ENCODE measurements around the gene LRRC59.
"Not testable (repeated sequence)": the region's sequence is repeated elsewhere in the genome, so short reads cannot be mapped to it uniquely, and the experiment has no call there.

Gene LRRC59

DNA sequence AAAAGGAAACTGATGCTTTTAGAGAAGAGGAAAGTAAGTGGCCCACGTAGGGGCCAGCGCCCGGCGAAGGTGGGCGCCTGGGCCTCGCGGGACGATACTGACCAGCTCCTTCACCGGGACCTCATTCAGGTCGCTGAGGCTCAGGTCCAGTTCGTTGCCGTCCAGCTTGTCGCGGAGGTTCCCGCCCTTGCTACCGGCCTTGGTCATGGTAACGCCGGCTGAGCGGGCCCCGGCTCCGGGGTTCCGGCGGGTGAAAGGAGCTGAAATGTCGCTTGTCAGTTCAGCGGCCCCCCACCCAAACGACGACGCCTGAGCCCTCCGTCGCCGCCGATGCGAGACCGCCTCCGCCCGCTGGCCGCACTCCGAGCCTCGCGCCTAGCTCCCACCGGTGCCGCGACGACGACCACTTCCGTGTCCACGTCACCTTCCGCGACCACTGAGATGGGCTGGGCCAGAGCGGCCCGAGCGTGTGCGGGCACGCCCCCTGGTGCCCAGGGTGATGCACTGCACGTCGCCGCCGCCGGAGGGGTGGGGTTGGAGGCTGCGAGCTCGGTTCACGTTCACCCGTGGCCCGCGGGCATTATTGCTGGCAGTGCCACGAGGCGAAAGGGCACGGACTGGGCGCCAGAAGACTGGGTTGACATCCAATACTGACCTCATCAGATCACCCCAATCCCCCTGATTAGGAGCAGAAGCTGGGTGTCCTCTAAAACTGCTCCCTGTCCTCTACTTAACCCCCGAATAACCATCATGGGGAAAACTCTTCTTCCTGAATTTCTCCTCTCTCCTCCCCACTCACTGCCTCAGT is at the start of gene LRRC59:
LRRC59 (minus strand) TSS at position 413 of the 808 bp plus-strand sequence; CDS start at position 207, 206 bp downstream.
- peak; percentile 94 for DNase-seq

DNA sequence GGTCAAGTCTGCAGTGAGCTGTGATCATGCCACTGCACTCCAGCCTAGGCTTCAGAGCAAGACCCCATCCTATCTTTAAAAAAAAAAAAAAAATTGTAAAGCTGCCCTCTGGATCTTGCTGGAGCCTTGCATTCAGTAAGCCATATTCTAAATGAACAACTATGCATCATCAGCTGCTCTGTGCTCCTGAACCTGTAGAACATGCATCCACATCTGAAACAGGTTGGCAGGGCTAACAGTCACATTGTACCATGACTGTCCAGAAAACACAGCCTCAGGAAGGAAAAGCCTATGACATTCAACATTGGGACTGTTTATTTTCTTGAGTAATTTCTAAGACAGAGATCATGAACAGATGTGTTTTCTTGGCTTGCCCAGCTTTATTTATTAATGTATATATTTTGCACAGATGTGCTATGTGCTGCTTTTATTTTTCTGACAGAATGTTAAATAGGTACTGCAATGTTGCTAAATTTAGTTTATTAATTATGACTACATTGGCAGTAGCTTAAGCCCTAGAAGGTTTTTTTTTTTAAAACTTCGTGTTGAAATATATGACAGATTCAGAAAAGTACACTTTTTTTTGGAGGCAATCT is 48.5 kb upstream of the LRRC59 start:
- DNase-seq, result no peak

DNA sequence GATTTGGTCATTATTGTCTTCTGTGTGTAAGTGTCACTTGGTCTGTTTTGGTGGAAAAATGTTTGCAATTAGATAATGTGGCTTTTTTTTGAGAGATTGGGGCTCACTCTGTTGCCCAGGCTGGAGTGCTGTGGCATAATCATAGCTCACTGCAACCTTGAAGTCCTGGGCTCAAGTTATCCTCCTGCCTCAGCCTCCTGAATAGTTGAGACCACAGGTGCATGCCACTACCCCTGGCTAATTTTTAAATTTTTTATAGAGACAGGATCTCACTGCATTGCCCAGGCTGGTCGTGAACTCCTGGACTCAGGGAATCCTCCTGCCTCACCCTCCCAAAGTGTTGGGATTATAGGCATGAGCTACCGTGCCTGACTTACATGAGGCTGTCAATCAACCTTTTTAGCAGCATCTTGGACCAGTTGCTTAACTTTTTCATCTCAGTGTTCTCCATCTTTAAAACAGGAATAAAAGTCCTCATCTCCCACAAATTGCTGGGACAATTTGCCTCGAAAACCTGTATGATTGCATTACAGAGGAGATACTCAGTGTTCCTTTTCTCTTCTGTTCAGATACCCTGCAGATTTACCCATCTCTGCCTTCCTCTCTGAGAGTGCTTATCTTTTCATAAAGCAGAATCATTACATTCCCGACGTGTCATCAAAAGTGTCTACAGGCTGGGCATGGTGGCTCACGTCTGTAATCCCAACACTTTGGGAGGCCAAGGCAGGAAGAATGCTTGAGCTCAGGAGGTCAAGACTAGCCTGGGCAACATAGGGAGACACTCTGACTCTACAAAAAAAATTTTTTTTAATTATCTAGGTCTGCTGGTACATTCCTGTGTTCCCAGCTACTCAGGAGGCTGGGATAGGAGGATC is 47.8 kb upstream of the LRRC59 start:
- DNase-seq, result no peak

DNA sequence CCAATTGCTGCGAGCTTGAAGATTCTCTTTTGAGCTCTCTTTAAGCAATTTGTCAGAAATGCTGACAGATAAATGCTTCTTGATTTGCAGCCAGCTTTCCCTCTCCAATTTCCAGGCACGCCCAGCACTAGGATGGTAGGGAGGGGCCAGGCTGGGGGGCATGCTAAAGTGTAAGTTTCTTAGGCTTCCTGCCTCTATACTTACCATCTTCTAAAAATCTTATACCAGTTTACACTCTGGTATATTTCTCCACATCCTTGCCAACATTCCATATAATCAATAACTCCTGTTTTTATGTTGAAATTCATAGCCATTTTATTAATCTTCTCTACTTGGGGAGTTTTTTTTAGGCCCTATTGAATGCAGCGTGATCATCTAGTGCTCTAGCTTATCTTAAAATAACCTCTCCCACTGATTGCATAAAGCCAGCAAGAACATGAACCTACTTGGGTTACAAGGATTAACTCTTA is 46.2 kb upstream of the LRRC59 start:
- no peak for DNase-seq

DNA sequence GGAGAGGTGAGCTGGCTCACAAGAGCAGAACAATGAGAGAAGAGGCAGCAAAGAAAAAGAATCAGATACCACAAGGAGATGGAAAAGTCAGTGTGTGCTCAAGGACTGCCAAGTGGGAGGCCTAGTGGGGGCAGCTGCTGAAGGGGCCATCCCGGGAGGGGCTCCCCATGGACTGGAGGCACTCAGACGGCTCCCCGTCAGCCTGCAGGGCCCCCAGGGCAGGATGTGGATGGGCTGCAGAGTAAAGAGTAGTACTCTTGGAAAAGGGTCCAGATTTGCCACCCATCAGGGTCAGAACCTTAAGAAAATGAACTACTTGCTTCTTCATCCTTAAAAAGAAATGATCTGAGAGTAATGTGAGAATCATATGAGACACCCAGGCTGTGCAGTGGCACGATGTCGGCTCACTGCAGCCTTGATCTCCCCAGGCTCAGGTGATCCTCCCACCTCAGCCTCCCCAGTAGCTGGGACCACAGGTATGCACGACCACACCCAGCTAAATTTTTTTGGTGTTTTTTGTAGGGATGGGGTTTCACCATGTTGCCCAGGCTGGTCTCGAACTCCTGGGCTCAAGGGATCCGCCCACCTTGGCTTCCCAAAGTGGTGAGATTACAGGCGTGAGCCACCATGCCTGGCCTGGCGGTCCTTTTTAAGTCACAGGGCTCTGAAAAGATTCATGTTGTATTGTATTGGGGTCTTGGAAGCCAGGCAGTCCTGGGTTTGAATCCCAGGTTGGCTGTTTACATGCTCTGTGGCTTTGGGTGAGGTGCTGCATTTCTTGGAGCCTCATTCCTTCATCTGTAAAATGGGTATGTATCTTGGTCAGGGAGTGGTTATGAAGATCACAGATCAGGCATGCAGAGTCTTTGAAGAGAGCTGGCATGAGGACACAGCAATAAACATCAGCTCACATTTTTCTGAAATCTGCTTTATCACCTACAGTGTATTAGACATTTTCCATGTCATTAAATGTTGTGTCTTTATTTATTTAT is 43.8 kb upstream of the LRRC59 start:
- DNase-seq, result no peak

DNA sequence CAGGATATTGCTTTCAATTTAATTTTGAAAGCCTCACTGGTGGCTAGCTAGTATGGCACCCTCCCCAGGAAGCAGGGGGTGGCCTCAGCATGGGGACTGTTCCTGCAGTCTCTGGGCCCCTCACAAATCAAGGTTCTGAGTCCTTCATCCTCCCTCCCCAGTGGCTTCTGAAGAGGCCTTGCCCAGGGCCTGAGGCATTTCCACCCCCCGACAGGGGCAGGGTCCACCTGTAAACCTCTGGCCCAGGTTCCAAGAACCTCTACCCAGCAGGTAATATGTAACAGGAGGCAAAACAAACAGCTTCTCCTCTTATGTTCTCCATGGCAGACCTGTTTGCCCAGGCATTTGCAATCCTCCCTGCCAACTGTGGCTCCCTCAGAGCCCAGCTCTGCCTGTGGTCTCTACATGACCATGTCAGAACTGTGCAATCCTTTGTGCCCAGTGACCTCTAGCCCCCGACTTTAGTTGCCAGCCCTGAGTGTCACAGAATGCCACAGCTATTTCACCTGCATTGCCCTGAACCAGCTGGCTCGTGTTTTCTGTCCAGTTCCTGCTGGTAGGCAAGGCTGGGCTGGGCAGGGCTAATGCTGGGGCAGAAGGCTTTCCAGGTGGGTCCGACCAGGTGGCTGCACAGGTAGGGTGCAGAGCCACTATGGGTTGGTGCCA is 43.0 kb upstream of the LRRC59 start:
- no peak for DNase-seq

DNA sequence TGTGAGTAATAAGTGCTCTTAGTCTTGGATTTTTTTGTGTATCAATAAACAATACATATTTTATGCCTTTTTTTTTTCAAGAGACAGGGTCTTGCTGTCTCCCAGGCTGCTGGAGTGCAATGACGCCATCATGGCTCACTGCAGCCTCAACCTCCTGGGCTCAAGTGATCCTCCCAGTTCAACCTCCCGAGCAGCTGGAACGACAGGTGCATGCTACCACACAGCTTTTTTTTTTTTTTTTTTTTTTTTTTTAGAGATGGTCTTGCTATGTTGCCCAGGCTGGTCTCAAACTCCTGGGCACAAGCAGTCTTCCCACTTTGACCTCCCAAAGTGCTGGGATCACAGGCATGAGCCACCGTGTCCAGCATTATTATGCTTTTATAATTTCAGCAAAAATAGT is 41.7 kb upstream of the LRRC59 start:
- no peak for DNase-seq

DNA sequence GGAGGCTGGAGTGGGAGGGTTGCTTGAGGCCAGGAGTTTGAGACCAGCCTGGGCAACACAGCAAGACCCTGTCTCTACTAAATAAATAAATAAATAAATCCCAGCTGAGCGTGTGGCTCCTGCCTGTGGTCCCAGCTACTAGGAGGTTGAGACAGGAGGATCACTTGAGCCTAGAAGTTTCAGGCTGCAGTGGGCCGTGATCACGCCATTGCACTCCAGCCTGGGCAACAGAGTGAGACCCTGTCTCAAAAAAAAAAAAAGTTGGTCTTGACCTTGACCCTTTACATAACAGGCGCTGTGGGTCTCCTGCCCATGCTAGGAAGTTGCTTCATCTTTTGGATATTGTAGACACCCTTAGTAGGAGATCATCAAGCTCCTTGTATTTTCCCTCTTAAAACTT is 40.1 kb upstream of the LRRC59 start:
- DNase-seq, result no peak

DNA sequence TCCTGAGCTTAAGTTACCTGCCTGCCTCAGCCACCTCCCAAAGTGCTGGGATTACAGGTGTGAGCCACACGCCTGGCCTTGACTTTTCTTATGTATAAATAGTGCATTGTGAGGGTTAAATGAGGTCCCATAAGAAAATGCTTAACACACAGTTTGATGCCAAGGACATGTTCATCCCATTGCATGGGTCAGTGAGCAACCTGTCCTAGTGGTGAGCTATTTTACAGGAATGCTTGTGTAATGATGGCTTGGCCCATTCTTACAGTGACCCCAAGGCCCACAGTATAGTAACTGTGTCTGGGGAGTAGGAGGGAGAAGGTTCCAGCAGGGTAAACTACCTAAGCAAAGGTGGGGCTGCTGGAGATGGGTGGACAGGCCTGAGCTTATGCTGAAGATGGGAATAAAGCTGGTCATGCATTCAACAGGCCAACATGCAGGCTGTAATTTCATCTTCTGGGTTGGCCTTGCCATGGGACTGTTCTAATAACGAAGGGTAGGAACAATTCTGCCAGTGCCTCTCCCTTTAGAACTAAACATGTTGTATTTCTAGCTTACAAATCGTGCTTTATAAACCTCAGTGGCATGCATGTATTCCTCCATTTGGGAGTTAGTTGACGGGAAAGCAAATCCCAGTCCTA is 34.9 kb upstream of the LRRC59 start:
- no peak for DNase-seq

DNA sequence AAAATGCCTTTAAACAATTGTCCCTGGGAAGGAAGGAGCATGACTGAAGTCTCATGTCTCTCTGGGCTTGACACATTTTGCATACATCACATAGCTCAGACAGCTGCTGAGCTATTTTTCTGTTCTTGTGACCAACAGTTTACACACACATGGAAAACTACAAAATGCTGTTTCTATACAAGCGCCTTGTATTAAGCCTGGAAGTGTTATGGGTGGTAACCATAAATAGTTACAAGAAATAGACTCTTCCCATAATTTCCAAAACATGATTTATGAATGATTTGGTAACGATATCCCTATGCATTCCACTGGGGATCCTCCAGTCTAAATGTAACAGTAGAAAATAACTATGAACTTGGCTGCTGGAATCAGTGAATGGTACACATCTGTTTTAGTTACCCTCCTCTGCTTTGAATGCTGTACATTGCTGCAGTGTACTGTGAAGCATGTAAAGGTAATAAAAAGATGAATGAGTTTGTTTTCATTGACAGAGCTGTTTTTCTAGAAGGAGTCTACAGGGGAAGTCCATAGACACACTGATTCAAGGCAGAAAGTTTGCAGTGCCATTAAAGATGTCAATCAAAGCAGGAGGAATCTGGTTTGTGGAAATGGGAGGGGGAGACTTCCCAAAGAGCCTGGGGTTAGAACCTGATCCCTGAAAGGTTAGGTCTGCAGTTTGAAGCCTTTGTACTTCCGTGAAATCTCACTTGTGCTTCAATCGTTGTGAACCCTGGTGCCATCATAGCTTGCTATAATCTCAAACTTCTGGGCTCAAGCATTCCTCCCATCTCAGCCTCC is 33.7 kb upstream of the LRRC59 start:
- DNase-seq, result no peak

DNA sequence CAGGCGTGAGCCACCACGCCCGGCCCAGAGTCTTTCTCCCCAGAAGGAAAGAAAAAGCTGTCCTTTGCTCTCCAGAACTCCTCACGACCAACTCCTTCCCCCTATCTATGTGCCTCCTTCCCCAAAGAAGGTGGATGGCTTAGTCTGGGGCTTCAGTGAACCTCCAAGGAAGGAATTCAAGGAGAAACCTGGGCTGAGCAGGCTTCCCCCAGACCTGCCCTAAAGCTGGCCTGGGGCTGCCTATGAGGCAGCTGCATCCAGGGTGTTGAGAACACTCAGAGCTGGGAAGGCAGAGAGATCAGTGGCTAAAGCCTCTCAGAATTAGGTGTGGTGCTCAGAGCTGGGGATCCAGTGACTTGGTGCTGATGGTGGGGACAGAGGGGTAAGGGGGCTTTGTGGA is 32.5 kb upstream of the LRRC59 start:
- no peak for DNase-seq

DNA sequence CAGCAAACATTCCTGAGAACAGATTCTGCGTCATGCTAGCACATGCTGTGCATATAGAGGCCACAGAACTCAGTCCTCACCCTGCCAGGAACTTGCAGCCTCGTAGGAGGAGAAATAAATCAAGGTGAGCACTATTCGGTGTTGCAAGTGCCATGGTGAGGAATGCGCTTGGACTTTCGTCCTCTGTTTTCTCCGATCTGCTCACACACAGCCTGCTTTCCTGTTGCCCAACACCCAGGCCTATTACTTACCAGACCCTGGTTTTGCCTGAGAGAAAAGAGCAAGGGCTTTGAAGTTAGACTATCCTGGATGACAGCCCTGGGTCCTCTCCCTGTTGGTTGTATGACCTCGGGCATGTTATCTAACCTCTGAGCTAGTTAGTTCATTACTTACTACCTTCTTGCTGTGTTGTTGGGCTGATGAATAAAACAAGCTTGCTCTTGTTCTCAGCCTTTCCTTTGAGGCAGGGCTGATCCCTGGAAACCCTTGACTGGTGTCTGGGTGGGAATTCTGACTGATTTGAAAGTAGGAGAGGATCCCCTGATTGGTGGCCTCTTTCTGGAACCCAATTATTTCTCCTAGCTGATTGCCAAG is 31.6 kb upstream of the LRRC59 start:
- DNase-seq, result no peak

DNA sequence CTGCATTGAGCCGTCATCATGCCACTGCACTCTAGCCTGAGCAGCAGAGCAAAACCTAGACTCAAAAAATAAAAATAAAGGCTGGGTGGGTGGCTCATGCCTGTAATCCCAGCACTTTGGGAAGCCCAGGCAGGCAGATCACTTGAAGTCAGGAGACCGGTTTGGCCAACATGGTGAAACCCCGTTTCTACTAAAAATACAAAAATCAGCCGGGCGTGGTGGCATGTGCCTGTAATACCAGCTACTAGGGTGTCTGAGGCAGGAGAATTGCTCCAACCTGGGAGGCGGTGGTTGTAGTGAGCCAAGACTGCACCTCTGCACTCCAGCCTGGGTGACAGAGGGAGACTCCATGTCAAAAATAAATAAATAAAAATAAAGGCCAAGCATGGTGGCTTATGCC is 30.8 kb upstream of the LRRC59 start:
- not testable (repeated sequence) for DNase-seq

DNA sequence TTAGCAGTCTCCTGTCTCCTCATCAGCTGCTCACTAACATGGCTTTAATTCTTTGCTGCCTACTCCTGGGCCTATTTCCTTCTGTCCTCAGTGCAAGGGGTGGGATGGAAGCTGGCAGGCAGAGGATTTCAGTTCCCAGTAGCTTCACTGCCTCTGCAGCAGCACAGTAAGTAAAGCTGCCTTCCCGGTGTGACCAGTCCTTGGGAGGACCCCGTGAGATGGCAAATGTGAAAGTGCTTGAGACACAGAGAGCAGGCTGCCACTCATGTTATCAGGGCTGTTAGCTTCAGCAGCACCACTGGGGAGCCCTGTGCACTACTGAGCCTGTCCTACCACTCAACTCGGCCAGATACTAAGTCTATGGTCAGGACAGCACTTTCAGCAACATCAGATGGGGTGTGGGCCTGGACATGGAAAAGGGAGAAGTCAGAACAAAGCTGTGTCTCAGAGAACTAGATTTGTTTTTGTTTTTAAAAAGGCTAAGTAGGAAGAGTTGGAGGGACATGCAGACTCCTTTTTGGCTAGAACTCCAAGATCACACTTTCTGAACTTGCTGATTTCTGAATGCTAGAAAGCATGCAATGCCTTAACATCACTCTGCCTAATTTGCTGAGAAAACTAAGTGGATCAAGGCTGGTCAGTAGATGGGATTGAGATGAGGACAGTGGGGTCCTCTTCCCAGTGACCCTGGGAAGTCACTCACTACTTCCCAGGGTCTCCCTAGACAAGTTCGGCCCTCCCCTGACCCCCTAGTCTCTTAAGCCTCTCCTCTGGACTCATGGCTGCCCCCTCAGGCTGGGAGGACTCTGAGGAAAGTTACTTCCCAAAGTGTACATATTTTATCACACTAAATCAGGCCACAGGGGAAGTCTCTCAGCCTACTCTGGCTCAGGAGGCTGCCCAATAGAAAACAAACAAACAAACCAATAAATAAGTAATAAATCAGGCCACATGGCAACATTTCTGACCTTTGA is 29.8 kb upstream of the LRRC59 start:
- peak; percentile 31 for DNase-seq

DNA sequence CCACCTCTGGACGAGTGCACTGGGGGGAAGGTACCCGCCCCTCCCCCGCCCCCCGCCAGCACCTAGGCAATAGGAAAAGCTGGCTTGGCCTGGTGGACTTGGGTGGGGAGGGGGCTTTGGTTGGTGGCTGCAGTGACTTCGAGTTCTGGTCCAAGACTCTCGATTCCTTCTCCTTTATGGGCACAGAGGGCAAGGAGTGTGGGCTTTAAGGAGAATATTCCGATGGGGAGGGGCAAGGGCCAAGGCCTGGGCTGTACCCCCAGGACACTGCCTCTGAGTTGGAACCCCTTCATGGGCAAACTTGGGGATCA is 29.1 kb upstream of the LRRC59 start:
- DNase-seq, result no peak

DNA sequence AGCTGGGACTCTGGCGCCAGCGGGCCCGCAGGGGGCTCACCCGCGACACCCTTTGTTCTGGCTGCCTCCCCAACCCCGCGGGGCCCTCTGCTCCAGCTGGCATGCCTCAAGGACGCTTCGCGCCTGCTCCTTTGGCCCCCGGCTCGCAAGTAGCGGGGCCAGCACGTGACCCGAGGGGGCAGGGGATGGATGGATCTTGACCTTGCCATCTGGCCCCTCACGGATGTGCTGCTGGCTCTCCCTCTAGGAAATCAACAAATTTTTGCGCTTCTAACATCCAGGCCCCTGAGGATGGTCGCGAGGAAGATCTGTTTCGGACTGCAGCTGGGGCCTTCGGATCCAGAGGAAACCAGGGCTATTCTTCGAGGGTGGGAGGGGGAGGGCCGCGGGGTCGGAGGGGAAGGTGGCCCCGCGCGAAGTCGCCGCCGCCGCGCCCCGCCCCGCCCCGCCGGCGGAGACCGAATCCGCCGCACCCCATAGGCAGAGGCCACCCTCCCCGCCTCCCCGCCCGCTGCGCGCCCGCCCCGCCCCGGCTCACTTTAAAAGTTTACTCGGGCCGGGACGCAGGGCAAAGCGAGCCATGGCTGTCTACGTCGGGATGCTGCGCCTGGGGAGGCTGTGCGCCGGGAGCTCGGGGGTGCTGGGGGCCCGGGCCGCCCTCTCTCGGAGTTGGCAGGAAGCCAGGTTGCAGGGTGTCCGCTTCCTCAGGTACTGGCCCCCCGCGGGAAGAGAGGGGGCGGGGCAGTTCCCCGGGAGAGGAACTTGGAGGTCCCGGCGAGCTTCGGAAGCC is 28.6 kb upstream of the LRRC59 start, which contains the start of gene ACSF2:
ACSF2 (plus strand) TSS at position 537 of the 790 bp plus-strand sequence; CDS start at position 581, 44 bp downstream.
- peak; percentile 80 for DNase-seq

DNA sequence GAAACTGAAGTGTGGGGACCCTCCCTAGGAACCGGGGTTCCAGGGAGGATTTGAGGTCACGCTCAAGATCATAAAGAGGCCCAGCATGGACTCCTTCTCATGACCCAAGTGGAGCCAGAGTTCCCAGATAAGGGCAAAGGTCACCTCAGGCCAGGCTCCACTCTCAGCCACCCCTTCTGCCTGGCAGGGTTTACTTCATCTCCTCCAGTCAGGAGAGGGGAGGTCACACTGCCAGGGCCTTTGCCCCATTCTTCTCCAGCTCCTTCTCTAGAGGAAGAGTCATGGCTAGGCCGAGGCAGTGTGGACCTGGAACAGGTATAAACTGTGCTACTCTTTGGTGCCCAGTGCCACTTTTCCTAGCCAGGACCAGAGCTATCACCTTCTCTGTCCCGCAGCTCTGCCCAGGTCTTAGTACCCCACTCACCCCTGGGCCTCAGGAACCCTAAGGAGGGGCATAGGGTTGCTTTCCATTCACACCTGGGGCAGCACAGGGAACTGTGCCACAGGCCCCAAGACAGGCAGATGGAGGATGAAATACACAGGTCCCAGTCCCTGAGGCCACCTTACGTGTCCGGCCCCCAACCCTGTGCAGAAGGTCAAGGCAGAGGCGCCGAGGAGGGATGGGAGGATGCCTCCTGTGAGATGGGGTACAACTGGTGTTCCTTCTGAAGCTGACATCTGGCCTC is 27.8 kb upstream of the LRRC59 start:
- no peak for DNase-seq
